Measurements from ENCODE around the gene GNLY. TPM values are rescaled to one million over a fixed set of nuclear protein-coding genes. Genes with fewer than 3 reads are reported as not detected.
A peak's percentile ranks its signal among the peaks of the same experiment; 100 is the strongest.

The GNLY gene
- total and polyA plus RNA-seq, 2 of the 4 experiments (the other 2 are of a cell fraction) = not detected

DNA sequence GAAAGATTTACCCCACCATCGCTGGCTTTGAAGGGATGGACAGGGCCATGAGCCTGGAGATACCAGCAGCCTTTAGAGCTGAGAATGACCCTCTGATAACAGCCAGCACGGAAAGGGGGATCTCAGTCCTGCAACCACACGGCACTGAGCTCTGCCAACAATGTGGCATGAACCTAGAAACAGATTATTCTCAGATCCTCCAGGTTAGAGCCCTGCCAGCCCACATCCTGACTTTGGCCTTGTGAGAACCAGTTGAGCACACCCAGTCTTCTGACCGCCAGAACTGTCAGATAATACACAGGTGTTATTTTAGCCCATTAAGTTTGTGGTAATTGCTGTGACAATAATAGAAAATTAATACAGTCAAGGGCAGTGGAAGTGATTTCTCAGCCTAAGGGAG lies 9.4 kb upstream of the GNLY start:
- no peak overlapping the region for H3K4me3 ChIP-seq (ENCODE audit: insufficient read depth, low read depth, low read length)
- no peak overlapping the region for H2AK5ac ChIP-seq (ENCODE audit: low read depth, low read length)
- no peak overlapping the region for H3K4me2 ChIP-seq (ENCODE audit: low read depth, low read length)
- no peaks in the 10 kb centered on the region for H3K36me3 ChIP-seq (ENCODE audit: control insufficient read depth, insufficient read depth, low read length)
- H3K27me3 ChIP-seq (ENCODE audit: control insufficient read depth, insufficient read depth, low read length) = no peaks in the 10 kb centered on the region
- peaks cover 7% of the 10 kb centered on the region for H3K9me1 ChIP-seq (ENCODE audit: insufficient read depth, low read length)
- in situ Hi-C loops (cut with MboI; ENCODE audit: low sequenced_read_pairs) (no loop called here), intact Hi-C loops (cut with micrococcal nuclease) (no loop called here), dilution Hi-C loops (cut with HindIII; ENCODE audit: low sequenced_read_pairs, unreplicated experiment) (no loop called here)
- no peak overlapping the region for H2BK20ac ChIP-seq (ENCODE audit: low read depth, low read length)
- H3K79me1 ChIP-seq (ENCODE audit: low read depth in 1 of 2, low read length in 2 of 2) = no peaks in the 10 kb centered on the region
- no peak overlapping the region for H3K4ac ChIP-seq (ENCODE audit: low read depth, low read length)
- peak overlapping the region; percentile 38 for H2BK5ac ChIP-seq (ENCODE audit: low read depth, low read length, poor library complexity, severe bottlenecking)
- ATAC-seq (ENCODE audit: low read depth) = no peak
- H3K56ac ChIP-seq (ENCODE audit: extremely low read depth, insufficient read depth, low read length) = no peak overlapping the region
- H3K27ac ChIP-seq (ENCODE audit: insufficient read depth, low read length) = no peak overlapping the region
- H4K5ac ChIP-seq (ENCODE audit: low read depth, low read length) = no peak overlapping the region
- H3K9me3 ChIP-seq (ENCODE audit: control insufficient read depth, insufficient read depth, low read length) = no peaks in the 10 kb centered on the region
- no peak overlapping the region for H3K23ac ChIP-seq (ENCODE audit: low read depth, low read length)
- H4K91ac ChIP-seq (ENCODE audit: insufficient read depth, low read depth, low read length) = no peak overlapping the region
- DNase-seq = no peak
- H3K18ac ChIP-seq (ENCODE audit: low read depth, low read length) = peak overlapping the region; percentile 3; the same call in 1 of the 2 replicates
- CTCF ChIA-PET = no interaction called here
- no peak overlapping the region for H3K9ac ChIP-seq (ENCODE audit: low read depth, low read length)
- H4K20me1 ChIP-seq (ENCODE audit: insufficient read depth, low read length) = no peaks in the 10 kb centered on the region
- WGBS, 2 experiments (ENCODE audit: extremely low coverage in 2 of 2, insufficient read length in 1 of 2) = no CpG with 5 or more reads among the region's 4 CpGs
- no peak overlapping the region for H2BK120ac ChIP-seq (ENCODE audit: low read depth, low read length)
- POLR2A ChIA-PET (ENCODE audit: unreplicated experiment) = no interaction called here
- TF ChIP-seq CEBPB (IDR thresholded peaks at IDR 0.05; ENCODE audit: low read depth, low read length) = no peak
- TF ChIP-seq RCOR1 (IDR thresholded peaks at IDR 0.05; ENCODE audit: insufficient replicate concordance, low read length) = no peak
- no peak for TF ChIP-seq MAFK (IDR thresholded peaks at IDR 0.05; ENCODE audit: low read depth, low read length)
- TF ChIP-seq MXI1 (IDR thresholded peaks at IDR 0.05; ENCODE audit: borderline replicate concordance, low read depth, low read length) = no peak
- no peak for TF ChIP-seq ELK1 (IDR thresholded peaks at IDR 0.05; ENCODE audit: borderline replicate concordance, low read depth, low read length)
- TF ChIP-seq USF2 (IDR thresholded peaks at IDR 0.05; ENCODE audit: low read depth, low read length) = no peak
- no peak for TF ChIP-seq CHD1 (IDR thresholded peaks at IDR 0.05; ENCODE audit: low read depth, low read length)
- no peak for TF ChIP-seq SMC3 (IDR thresholded peaks at IDR 0.05; ENCODE audit: low read depth, low read length)
- no peak for TF ChIP-seq BHLHE40 (IDR thresholded peaks at IDR 0.05; ENCODE audit: low read depth, low read length)
- no peak for TF ChIP-seq NFE2L2 (IDR thresholded peaks at IDR 0.05; ENCODE audit: low read depth, low read length)
- H2BK15ac ChIP-seq (ENCODE audit: low read depth, low read length) = no peak overlapping the region
- no peak overlapping the region for H3K14ac ChIP-seq (replicated peaks; ENCODE audit: low read depth, low read length)
- BruUV-seq (replicated peaks) = no TSS peak
- peak overlapping the region; percentile 46 for H2AFZ ChIP-seq (replicated peaks; ENCODE audit: low read length, poor library complexity)
- H4K8ac ChIP-seq (ENCODE audit: low read depth in 2 of 2, low read length in 2 of 2) = no peak overlapping the region
- no peaks in the 10 kb centered on the region for H3K4me1 ChIP-seq (ENCODE audit: control insufficient read depth, insufficient read depth, low read length)
- no peak overlapping the region for H2AK9ac ChIP-seq (replicated peaks; ENCODE audit: low read depth, low read length, poor library complexity)

All from IMR-90 (cell line).